ENCODE data around the gene MYH10.

Gene MYH10

GRCh38 chr17:8619294-8619693 is 11.2 kb downstream of the MYH10 start:
- Histone ChIP-seq H3K27ac (ENCODE audit: low read depth, low read length) (no peak overlapping the region), H4K20me1 (ENCODE audit: low read depth, low read length) (no peaks in the 10 kb centered on the region), H3K4me3 (ENCODE audit: insufficient read depth, low read length, poor library complexity, severe bottlenecking) (no peak overlapping the region), H3K9me2 (replicated peaks; ENCODE audit: insufficient read depth, low read length) (no peaks in the 10 kb centered on the region), H3K27me3 (ENCODE audit: low read length) (no peaks in the 10 kb centered on the region), H3K9ac (ENCODE audit: low read length) (no peak overlapping the region), H3K79me2 (ENCODE audit: insufficient read depth, low read length) (no peaks in the 10 kb centered on the region), H3F3A (ENCODE audit: insufficient read depth) (no peaks in the 10 kb centered on the region), H2AFZ (ENCODE audit: low read depth, low read length, severe bottlenecking) (no peak overlapping the region), H3K4me2 (ENCODE audit: low read depth, low read length, poor library complexity, severe bottlenecking) (no peak overlapping the region), H3K36me3 (ENCODE audit: low read length) (no peaks in the 10 kb centered on the region), H3K9me3 (ENCODE audit: insufficient read depth, low read length) (no peaks in the 10 kb centered on the region)
- TF ChIP-seq, protein P1, sequence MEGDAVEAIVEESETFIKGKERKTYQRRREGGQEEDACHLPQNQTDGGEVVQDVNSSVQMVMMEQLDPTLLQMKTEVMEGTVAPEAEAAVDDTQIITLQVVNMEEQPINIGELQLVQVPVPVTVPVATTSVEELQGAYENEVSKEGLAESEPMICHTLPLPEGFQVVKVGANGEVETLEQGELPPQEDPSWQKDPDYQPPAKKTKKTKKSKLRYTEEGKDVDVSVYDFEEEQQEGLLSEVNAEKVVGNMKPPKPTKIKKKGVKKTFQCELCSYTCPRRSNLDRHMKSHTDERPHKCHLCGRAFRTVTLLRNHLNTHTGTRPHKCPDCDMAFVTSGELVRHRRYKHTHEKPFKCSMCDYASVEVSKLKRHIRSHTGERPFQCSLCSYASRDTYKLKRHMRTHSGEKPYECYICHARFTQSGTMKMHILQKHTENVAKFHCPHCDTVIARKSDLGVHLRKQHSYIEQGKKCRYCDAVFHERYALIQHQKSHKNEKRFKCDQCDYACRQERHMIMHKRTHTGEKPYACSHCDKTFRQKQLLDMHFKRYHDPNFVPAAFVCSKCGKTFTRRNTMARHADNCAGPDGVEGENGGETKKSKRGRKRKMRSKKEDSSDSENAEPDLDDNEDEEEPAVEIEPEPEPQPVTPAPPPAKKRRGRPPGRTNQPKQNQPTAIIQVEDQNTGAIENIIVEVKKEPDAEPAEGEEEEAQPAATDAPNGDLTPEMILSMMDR (IDR thresholded peaks at IDR 0.05; ENCODE audit: insufficient read depth, low read length, poor library complexity, severe bottlenecking): no peak
- TF ChIP-seq EZH2phosphoT487 (conservative IDR thresholded peaks at IDR 0.05; ENCODE audit: low read length): no peak

DNA sequence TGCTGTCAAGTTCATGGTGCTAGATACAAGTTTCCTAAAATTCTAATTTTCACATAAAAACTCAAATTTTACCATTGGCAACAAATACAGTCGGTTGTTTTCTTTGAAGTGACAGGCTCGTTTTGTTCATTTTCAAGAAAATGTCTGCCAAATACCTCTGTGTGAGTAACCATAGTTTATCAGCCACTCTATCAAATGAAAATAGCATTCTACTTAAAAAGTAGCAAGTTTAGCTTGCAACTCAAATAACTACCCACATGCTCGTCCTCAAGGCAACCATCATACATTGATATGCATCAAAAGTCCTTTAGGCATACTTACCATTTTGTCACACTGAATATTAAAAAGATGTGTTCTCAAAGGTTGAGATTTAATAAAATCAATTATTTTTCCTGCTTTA is 11.7 kb downstream of the MYH10 start:
- H3K36me3 ChIP-seq (ENCODE audit: low read length): no peaks in the 10 kb centered on the region
- TF ChIP-seq EZH2phosphoT487 (conservative IDR thresholded peaks at IDR 0.05; ENCODE audit: low read length): no peak
- TF ChIP-seq, protein P1 (IDR thresholded peaks at IDR 0.05; ENCODE audit: insufficient read depth, low read length, poor library complexity, severe bottlenecking): no peak
- H3K79me2 ChIP-seq (ENCODE audit: insufficient read depth, low read length): no peaks in the 10 kb centered on the region

GRCh38 chr17:8614988-8615387 is 15.5 kb downstream of the MYH10 start:
- no peaks in the 10 kb centered on the region for H3F3A ChIP-seq (ENCODE audit: insufficient read depth)
- TF ChIP-seq, protein P1 (IDR thresholded peaks at IDR 0.05; ENCODE audit: insufficient read depth, low read length, poor library complexity, severe bottlenecking): no peak
- no peak for TF ChIP-seq EZH2phosphoT487 (conservative IDR thresholded peaks at IDR 0.05; ENCODE audit: low read length)
- H3K9ac ChIP-seq (ENCODE audit: low read length): no peak overlapping the region
- no peaks in the 10 kb centered on the region for H3K27me3 ChIP-seq (ENCODE audit: low read length)
- no peaks in the 10 kb centered on the region for H3K36me3 ChIP-seq (ENCODE audit: low read length)
- no peak overlapping the region for H3K4me3 ChIP-seq (ENCODE audit: insufficient read depth, low read length, poor library complexity, severe bottlenecking)
- no peak overlapping the region for H3K27ac ChIP-seq (ENCODE audit: low read depth, low read length)
- no peaks in the 10 kb centered on the region for H3K9me2 ChIP-seq (replicated peaks; ENCODE audit: insufficient read depth, low read length)
- no peaks in the 10 kb centered on the region for H4K20me1 ChIP-seq (ENCODE audit: low read depth, low read length)
- H2AFZ ChIP-seq (ENCODE audit: low read depth, low read length, severe bottlenecking): no peak overlapping the region
- no peaks in the 10 kb centered on the region for H3K79me2 ChIP-seq (ENCODE audit: insufficient read depth, low read length)
- H3K4me2 ChIP-seq (ENCODE audit: low read depth, low read length, poor library complexity, severe bottlenecking): no peak overlapping the region
- no peaks in the 10 kb centered on the region for H3K9me3 ChIP-seq (ENCODE audit: insufficient read depth, low read length)

More for the DNA sequence above, 11.7 kb downstream of the MYH10 start:
- no peak overlapping the region for H3K4me2 ChIP-seq (ENCODE audit: low read depth, low read length, poor library complexity, severe bottlenecking)
- no peaks in the 10 kb centered on the region for H3K27me3 ChIP-seq (ENCODE audit: low read length)
- no peak overlapping the region for H3K9ac ChIP-seq (ENCODE audit: low read length)
- no peak overlapping the region for H3K27ac ChIP-seq (ENCODE audit: low read depth, low read length)
- H3K9me2 ChIP-seq (replicated peaks; ENCODE audit: insufficient read depth, low read length): no peaks in the 10 kb centered on the region
- no peaks in the 10 kb centered on the region for H3K9me3 ChIP-seq (ENCODE audit: insufficient read depth, low read length)
- no peaks in the 10 kb centered on the region for H4K20me1 ChIP-seq (ENCODE audit: low read depth, low read length)
- H3K4me3 ChIP-seq (ENCODE audit: insufficient read depth, low read length, poor library complexity, severe bottlenecking): no peak overlapping the region
- no peaks in the 10 kb centered on the region for H3F3A ChIP-seq (ENCODE audit: insufficient read depth)
- no peak overlapping the region for H2AFZ ChIP-seq (ENCODE audit: low read depth, low read length, severe bottlenecking)
